Medulla oblongata (tissue), 1 donor: ENCODE data around the gene ELFN2.

Experiments used
- DNase-seq: peaks from one replicate; pipeline ENCODE4 v3.0.0-alpha.2; 2015; ENCODE audit errors: extremely low spot score

Gene ELFN2

DNA sequence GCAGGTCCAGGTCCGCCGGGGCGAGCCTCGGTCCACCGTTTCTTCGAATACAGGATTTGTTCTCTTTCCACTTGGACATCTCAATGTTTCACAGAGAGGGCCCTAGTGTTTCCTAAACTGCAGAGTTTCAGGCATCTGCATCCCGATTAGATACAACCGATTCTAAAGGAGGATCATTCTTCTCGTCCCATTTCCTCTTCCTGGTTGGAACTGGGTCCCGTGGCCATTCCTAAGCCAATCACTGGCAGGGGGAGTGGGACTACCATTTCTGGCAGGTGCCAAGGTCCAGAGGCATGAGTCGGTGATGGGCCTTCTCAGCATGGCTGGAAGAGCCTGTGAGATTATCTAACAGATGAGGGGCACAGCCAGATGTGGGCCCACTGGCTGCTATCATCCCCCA, 68.9 kb downstream of the ELFN2 start:
- no peak for DNase-seq

- no peak for DNase-seq
These were observed 69.7 kb downstream of the ELFN2 start for GRCh38 chr22:37357446-37358075.

GRCh38 chr22:37356922-37357321, 70.4 kb downstream of the ELFN2 start:
- DNase-seq, result no peak

GRCh38 chr22:37355174-37355573, 72.1 kb downstream of the ELFN2 start:
- DNase-seq, result no peak

- DNase-seq, result no peak
These were observed 72.6 kb downstream of the ELFN2 start for GRCh38 chr22:37354670-37355069.

DNA sequence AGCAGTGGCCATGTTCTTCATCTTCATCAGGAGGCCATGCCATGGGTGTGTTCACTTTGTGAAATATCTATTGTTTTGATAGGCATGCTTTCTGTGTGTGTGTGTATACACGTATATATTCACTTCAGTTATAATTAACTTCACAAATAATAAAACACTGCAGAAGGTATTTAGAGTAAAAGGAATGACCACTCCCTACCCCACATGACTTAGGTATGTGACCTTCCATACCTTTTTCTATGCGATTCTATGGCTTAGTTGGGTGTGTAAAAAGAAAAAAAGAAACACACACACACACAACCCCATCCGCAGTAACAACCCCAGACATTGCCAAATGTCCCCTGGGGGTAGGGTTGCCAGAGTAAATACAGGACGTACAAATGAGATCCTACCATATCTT, 73.0 kb downstream of the ELFN2 start:
- DNase-seq, result no peak

DNA sequence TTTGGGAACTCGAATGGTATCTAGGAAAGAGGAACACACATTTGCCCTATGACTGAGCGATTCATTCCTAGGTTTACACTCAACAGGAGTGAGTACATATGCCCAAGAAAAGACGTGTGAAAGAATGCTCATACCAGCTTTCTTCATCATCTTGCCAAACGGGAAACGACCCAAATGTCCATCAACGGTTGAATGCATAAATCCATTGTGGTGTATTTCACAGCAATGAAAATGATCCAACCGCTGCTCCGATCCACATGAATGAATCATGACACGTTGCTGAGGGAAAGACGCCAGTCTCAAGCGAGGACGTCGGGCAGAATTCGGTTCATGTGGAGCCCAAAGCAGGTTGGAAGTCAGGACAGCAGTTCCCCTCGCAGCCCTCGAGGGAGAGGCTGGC, 73.4 kb downstream of the ELFN2 start:
- no peak for DNase-seq

DNA sequence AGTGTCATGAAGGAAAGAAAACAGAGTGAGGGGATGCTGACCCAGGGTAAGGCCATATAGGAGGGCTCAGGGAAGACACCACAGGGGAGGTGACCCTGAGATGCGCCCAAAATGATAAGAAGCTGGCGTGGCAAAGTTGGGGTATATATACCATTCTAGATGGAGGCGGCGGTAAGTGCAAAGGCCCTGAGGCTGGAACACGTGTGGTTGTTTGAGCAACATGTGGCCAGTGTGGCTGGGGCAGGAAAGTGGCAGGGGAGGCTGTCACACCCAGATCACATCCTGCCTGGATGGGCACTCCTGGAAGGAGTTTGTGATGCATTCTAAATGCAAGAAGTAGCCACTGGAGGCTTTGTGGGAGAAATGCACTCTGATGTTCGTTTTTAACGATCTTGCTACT, 74.8 kb downstream of the ELFN2 start:
- no peak for DNase-seq

- DNase-seq, result no peak
These were observed 76.0 kb downstream of the ELFN2 start for GRCh38 chr22:37351232-37351631.

DNA sequence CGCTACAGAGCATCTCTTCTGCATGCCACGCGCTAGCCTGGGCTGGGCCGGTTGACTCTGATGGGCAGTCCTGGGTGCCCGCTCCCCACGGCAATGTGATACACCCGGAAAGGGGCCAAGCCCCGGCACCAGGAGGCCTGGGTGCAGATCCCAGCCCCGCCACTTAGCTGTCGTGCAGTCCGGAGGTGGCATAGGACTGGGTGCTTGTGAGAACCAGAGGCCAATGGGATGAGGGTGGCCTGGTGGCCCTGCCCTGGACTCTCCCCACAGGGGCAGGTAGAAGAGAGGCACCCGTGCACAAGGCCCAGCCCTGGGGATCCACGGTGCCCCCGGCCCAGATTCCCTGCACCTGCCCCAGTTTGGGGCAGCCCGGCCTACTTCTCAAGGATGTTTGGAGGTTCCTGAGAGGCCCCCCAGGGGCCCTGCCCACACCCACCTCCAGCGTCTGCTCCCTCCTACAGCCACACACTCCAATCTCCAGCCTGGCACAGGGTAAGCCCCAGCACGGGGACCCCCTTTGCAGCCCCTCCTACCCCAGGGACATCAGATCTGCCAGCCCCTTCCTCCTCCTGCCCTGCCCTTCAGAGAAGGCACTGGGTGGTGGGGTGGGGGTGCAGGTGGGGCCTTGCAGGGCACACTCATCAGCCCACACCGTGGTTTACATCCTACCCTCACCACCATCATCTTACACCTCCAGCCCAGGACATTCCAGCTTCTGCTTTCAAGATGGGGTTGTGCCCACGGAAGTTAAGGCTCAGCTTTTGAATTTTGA, 78.0 kb downstream of the ELFN2 start:
- DNase-seq, result no peak

DNA sequence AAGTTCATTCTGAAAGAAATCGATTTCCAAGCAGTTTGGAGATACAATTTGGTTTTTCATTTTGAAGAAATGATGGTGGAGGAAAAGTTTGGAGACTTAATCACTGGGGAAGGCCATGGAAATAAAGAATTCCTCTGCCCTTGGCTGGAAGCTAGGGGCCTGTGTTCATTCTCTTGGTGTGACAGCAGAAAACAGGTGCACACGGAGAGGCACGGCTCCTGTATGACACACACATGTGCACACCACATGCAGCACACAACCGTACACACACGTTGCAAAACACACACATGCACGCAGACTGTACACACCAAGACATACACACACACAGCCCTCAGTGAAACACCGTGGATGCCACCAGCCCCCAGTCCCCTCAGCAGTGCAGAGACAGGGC, 80.8 kb downstream of the ELFN2 start:
- no peak for DNase-seq

DNA sequence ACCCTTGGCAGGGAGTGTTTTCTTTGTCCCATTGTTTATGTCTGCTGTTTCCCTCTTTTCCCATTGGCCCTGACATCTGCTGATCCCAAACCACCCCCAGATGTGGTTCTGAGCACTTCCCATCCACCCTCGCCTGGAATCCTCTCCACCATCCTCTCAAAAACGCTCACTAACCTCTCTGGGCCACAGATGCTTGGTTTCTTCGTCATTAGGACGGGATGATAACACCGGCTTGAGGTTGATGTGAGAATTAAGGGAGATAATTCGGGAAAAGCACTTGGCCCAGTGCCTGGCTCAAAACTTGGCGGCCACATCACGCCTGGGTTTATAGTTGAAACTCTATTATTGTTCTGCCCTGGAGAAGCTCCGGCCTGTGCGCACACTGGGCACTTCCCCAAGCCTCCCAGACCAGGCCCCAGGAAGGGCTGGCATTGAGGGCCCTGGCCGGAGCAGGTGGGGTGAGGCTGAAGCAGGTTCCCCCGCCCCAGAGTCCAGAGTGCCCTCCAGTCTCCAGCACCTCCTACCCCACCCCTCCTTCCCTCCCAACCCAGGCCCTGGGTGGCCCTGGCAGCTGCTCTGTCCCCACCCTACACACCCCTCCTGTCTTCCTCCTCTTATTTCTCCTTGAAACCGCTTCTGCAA, 81.3 kb downstream of the ELFN2 start:
- no peak for DNase-seq

DNA sequence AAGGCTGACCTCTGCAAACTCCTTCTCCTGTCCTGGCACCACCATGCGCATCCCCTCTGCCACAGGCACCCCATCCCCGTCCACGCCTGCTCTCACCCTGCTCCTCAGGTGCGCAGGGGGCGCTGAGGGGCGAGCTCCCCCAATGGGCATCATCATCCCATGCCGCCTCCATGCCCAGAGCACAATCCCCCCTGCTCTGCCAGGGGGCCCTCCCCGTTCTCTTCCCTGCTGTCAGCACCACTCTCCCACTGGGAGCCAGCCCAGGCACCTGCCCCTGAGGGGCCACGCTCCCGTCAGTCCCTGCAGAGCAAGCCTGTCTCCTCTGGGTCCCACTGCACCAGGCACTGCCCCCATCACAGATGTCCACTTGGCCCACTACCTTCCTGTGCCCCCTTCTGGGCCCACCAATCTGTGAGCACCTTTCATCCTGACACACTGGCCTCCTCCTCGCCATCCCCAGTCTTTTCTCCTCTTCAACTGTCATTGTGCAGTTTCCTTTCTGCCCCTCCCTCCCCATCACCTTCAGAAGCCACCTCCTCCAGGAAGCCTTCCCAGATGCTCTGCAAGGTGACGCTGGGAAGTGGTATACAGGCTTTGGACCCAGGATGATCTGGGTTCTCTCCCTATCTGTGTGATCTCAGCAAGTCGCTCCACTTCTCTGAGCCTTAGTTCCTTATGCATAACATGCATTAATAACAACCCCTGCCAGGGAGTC, 82.4 kb downstream of the ELFN2 start:
- DNase-seq, result no peak

GRCh38 chr22:37343863-37344734, 83.2 kb downstream of the ELFN2 start:
- DNase-seq, result no peak

- no peak for DNase-seq
These were observed 83.9 kb downstream of the ELFN2 start for GRCh38 chr22:37343348-37343747.

DNA sequence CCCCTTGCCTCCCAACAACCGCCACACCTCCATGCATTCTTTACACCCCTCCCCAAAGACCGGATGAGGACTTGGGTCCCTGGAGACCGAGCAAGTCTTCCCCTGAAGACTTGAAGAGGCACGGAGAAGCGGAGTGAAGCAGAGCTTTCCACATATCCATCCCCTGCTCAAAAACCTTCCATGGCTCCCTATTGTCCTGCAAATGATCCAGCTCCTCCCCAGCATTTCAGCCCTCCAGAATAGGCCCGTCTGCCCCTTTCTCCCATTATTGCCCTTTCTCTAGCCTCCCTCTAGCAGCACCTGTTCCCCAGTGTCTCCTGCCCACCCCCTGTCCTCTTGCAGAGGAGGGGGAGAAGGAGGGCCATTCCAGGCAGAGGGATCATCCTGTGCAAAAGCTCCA, 85.2 kb downstream of the ELFN2 start:
- DNase-seq, result no peak

DNA sequence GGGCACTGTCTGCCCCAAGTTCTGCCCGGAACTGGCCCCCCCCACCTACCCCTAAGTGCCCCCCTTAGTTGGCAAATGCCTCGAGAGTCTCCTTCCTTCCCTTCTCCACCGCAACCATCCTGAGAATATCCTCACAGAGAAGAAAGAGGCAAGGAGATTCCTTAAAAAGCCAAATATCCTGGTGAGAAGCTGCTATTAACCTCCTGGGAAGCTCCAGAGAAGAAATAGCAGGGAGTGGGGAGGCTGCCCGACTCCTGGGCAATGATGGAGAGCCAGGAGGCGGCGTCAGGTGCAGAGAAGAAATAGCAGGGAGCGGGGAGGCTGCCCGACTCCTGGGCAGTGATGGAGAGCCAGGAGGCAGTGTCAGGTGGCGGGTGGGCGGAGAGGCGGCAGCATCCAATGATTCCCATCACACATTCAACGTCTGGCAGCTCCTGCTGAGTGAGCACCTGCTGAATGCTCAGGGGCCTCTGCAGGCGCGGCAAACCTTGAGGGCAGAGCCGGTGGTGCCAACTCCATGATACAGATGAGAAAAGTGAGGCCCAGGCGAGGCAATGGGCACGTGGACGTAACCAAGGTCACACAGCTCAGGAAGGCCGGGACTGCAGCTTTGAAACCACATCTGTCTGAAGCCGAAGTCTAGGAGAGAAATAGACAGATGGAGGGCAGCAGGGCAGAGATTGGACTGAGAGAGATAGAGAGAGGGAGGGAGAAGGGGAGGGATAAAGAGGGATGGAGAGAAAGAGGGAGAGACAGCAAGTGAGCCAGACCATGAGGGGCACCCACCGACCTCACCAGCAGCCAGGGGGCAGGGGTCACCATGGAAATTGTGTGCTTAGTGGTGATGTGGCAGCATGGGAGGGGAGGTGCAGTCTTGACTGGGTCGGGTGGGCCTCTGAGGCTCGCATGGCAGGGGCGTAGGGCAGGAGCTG, 86.7 kb downstream of the ELFN2 start:
- no peak for DNase-seq

DNA sequence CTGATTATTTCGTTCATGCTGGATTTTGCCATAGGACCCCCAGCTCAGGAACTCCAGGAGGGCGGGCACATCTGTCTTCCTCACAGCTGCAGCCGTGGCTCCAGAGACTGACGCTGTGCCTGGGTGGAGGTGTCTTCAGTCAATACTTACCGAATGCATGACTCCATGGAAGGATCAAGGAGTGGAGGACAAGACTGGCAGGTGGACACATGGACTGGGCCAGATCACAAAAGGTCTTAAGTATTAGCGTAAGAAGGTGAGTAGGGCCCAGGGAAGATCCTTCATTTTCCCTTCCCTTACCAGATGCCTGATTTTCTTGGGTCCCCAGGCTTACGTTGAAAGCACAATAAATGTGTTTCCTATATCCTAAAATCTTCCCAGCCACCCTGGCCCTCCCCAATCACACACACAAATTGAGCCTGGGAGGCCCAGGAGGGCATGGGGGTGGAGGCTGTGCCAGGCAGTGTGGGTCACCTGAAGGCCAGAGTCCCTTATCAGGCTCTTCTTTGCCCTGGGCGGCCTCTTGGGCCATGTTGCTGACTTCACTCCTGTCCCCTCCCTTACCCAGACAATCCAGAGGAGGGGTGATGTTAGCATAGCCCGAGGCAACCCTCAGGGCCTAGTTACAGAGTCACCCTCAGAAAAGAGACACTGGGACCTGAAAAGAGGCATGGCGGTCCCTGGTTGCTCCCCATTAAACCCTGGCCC, 88.6 kb downstream of the ELFN2 start:
- no peak for DNase-seq

GRCh38 chr22:37337204-37337943, 89.9 kb downstream of the ELFN2 start:
- DNase-seq, result no peak
